Activated naive CD4-positive, alpha-beta T cell treated with anti-CD3 and anti-CD28 coated beads, Interleukin-2, amount 50 U/mL, for 24 hours (primary cell): ENCODE results near the gene BCAR1.
"Not testable (repeated sequence)": the region's sequence is repeated elsewhere in the genome, so short reads cannot be mapped to it uniquely, and the experiment has no call there.

Source experiments
- H3K27ac Mint-ChIP-seq: one replicate; pipeline ENCODE4 v1.8.0; 2021; ENCODE audit warnings: mild to moderate bottlenecking, mixed read lengths
- H3K27me3 Mint-ChIP-seq: one replicate; pipeline ENCODE4 v1.8.0; 2021; ENCODE audit warnings: mixed read lengths
- H3K36me3 Mint-ChIP-seq: one replicate; pipeline ENCODE4 v1.8.0; 2021; ENCODE audit warnings: mixed read lengths
- H3K4me1 Mint-ChIP-seq: one replicate; pipeline ENCODE4 v1.8.0; 2021; ENCODE audit warnings: mixed read lengths
- H3K4me3 Mint-ChIP-seq: one replicate; pipeline ENCODE4 v1.8.0; 2021; ENCODE audit warnings: mild to moderate bottlenecking, mixed read lengths
- H3K9me3 Mint-ChIP-seq: one replicate; pipeline ENCODE4 v1.8.0; 2021; ENCODE audit warnings: mixed read lengths

The BCAR1 gene

GRCh38 chr16:75280331-75280804, 28.9 kb upstream of the BCAR1 start:
- Mint-ChIP-seq H3K4me1 (peaks cover 4% of the 10 kb centered on the region), H3K9me3 (no peaks in the 10 kb centered on the region), H3K27me3 (peaks cover 1% of the 10 kb centered on the region), H3K4me3 (no peak overlapping the region), H3K36me3 (peaks cover 4% of the 10 kb centered on the region), H3K27ac (no peak overlapping the region)

GRCh38 chr16:75279305-75279704, 27.9 kb upstream of the BCAR1 start:
- H3K36me3 Mint-ChIP-seq = no peaks in the 10 kb centered on the region
- no peak overlapping the region for H3K4me3 Mint-ChIP-seq
- H3K27ac Mint-ChIP-seq = no peak overlapping the region
- peaks cover 4% of the 10 kb centered on the region for H3K4me1 Mint-ChIP-seq
- peaks cover 2% of the 10 kb centered on the region for H3K27me3 Mint-ChIP-seq
- no peaks in the 10 kb centered on the region for H3K9me3 Mint-ChIP-seq

DNA sequence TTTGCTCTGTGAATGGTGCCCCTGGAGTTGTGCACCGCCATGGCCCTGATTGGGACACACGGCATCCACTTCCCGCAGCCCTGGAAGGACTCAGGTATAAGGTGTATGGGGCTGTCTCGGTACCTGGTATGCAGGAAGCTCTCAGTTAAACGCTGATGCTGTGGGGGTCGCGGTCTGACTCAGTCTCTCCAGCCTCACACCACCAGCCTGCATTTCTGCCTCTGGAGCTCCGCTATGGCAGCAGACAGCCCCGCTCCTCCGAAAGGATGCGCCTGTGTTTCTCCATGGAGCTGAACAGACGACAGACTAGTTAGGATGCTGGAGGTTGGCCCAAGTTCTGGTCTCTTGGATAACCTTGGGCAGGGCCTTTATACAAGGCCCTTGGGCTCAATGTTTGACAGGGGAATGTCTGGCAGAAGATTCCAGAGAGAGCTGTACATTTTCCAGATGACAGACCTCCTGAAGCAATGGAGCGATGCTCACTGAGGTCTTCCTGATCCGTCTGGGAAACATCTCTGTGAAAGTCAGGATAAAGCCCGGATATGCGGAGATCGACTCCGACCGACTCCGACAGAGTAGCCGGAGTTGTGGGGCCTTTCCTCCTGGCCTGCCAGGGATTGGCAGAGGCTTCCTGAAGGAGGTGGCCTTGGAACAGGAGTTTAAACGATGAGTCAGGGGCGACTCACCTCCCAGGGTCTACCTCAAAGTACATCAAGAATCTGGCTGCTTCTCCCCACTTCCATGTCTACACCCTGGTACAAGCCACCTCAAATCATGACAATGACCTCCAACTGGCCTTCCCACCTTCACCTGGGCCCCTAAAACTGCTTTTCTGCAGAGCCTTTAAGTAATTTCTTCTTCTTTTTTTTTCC, 21.9 kb upstream of the BCAR1 start:
- Mint-ChIP-seq H3K27ac (no peak overlapping the region), H3K9me3 (no peaks in the 10 kb centered on the region), H3K4me1 (no peaks in the 10 kb centered on the region), H3K27me3 (peaks cover 5% of the 10 kb centered on the region), H3K4me3 (no peak overlapping the region), H3K36me3 (no peaks in the 10 kb centered on the region)

- not testable (repeated sequence) for H3K9me3 Mint-ChIP-seq, H3K27me3 Mint-ChIP-seq, H3K4me1 Mint-ChIP-seq, H3K4me3 Mint-ChIP-seq, H3K27ac Mint-ChIP-seq, H3K36me3 Mint-ChIP-seq
Observed at GRCh38 chr16:75272629-75273028, 21.2 kb upstream of the BCAR1 start.

- H3K27me3 Mint-ChIP-seq = peaks cover 5% of the 10 kb centered on the region
- no peak overlapping the region for H3K4me3 Mint-ChIP-seq
- no peaks in the 10 kb centered on the region for H3K9me3 Mint-ChIP-seq
- no peaks in the 10 kb centered on the region for H3K36me3 Mint-ChIP-seq
- H3K4me1 Mint-ChIP-seq = no peaks in the 10 kb centered on the region
- no peak overlapping the region for H3K27ac Mint-ChIP-seq
Observed at GRCh38 chr16:75272097-75272551, 20.7 kb upstream of the BCAR1 start.

DNA sequence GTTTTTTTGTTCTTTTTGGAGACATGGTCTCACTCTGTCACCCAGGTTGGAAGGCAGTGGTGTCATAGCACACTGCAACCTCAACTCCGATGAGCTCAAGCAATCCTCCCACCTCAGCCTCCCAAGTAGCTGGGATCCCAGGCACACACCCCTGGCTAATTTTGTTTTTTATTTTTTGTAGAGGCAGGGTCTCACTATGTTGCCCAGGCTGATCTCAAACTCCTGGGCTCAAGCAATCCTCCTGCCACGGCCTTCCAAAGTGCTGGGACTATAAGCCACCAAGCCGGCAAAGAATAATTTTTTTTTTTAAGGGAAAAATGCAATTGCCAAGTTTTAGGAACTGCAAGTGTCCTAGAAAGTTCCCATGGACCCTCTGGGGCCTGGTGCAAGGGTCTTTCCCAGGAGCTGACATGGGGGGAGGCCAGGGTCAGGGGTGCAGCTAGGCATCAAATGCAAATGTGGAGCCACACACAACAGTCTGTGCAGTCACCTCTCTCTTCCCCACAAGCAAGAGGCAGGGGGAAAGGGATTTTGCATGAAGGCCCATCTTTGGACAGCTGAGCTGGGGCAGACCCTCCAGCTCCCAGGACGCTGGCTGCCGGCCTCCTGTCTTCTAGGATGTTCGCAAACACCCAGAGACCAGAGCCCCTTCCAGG, 20.1 kb upstream of the BCAR1 start:
- Mint-ChIP-seq H3K9me3 (no peaks in the 10 kb centered on the region), H3K4me1 (peaks cover under 1% of the 10 kb centered on the region), H3K4me3 (no peak overlapping the region), H3K27me3 (peaks cover 6% of the 10 kb centered on the region), H3K27ac (no peak overlapping the region), H3K36me3 (no peaks in the 10 kb centered on the region)

DNA sequence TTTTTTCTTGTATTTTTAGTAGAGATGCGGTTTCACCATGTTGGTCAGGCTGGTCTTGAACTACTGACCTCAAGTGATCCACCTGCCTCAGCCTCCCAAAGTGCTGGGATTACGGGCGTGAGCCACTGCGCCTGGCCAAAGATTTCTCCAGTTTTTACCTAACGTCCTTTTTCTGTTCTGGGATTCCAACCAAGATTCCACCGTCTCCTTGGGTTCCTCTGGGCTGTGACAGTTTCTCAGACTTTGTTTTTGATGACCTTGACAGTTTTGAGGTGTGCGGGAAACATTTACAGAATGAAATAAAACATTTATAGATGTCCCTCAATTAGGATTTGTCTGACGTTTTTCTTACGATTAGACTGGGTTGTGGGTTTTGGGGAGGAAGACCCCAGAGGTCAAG, 17.9 kb upstream of the BCAR1 start:
- not testable (repeated sequence) for H3K36me3 Mint-ChIP-seq
- peaks cover 14% of the 10 kb centered on the region for H3K27me3 Mint-ChIP-seq

GRCh38 chr16:75267631-75268264, 16.3 kb upstream of the BCAR1 start:
- H3K36me3 Mint-ChIP-seq = no peaks in the 10 kb centered on the region
- no peak overlapping the region for H3K27ac Mint-ChIP-seq
- no peaks in the 10 kb centered on the region for H3K9me3 Mint-ChIP-seq
- H3K4me3 Mint-ChIP-seq = no peak overlapping the region
- peaks cover 21% of the 10 kb centered on the region for H3K27me3 Mint-ChIP-seq
- H3K4me1 Mint-ChIP-seq = peaks cover 13% of the 10 kb centered on the region

More for the DNA sequence above, 17.9 kb upstream of the BCAR1 start:
- not testable (repeated sequence) for H3K9me3 Mint-ChIP-seq, H3K4me3 Mint-ChIP-seq, H3K27ac Mint-ChIP-seq
- peaks cover 10% of the 10 kb centered on the region for H3K4me1 Mint-ChIP-seq

DNA sequence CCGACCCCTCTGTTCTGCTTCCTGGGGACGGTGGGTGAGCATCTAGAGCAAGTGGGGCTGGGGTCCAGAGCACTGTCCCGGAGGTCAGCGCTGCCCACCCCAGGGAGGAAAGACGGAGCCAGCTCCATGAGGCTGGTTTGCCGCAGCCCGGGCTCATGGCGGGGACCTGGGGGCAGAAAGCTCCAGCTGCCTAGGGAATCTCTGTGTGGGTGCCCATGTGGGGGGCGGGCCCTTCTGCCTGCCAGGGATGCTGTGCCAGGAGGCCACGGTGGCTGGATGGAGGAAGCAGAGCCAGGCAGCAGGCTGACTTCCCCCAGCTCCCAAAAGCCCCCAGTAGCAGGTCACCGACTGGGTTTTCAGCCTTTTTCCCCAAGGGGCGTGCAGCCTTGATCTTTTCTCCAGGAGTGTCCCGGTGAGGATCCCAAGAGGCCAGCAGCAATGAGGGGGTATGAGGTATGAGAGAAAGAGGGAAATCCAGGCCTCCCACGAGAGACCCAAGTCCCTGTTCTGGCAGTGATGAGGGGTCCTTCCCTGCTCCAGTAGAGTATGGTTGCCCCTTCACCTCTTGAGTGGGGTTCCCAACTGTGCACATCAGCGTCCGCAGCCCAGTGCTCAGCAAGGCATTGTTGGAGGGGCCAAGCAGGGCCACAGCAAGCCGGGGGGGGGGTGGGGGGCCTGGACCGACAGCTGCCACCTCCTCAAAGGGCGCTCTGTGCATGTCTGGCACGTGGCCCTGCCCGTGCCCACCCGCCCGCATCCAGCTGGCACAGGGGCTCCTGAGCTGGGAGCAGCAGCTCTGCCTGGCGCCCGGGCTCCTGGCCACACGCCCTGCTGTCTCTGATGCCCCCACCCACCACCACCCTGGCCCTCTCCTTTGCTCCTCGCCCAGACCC, 15.6 kb upstream of the BCAR1 start:
- H3K27ac Mint-ChIP-seq = no peak overlapping the region
- H3K4me3 Mint-ChIP-seq = peak overlapping the region; percentile 83
- H3K9me3 Mint-ChIP-seq = no peaks in the 10 kb centered on the region
- no peaks in the 10 kb centered on the region for H3K36me3 Mint-ChIP-seq
- peaks cover 13% of the 10 kb centered on the region for H3K4me1 Mint-ChIP-seq
- peaks cover 24% of the 10 kb centered on the region for H3K27me3 Mint-ChIP-seq

DNA sequence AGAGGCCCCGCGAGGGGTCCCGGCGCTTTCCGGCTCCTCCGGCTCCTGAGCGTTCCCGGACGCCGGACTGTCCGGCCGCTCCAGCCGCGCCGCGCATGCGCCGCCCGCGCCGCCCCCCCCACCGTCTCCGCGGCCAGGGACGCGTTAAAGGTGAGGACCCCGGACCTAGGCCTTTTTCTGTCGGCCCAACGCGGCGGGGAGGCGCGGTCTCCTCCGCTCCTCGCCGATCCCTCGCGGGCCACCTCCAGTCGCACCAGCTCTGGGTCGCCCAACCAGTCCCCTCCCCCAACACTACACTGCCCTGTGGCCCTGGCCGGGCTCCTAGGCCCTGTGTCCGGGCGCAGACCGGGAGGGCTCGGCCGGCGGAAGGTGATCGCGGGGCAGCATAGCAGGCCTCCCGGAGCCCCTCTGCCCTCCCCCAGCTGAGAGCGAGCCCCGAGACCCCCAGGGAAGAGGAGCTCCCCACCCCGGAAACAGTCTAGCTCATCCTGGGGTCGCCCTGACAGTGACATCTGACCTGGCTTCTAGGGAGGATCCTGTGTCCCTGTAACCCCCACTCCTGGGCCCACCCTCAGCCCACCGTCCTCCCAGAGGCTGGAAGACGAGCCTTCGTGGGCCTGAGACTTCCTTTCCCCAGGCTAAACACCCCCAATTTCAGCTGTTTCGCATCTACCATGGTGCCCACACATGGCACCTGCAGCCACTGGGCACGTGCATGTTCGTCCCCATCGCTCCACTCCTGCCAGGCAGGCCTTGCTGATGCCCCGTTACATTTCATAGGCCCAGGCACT, 14.7 kb upstream of the BCAR1 start:
- Mint-ChIP-seq H3K27me3 (peaks cover 26% of the 10 kb centered on the region), H3K36me3 (no peaks in the 10 kb centered on the region)

DNA sequence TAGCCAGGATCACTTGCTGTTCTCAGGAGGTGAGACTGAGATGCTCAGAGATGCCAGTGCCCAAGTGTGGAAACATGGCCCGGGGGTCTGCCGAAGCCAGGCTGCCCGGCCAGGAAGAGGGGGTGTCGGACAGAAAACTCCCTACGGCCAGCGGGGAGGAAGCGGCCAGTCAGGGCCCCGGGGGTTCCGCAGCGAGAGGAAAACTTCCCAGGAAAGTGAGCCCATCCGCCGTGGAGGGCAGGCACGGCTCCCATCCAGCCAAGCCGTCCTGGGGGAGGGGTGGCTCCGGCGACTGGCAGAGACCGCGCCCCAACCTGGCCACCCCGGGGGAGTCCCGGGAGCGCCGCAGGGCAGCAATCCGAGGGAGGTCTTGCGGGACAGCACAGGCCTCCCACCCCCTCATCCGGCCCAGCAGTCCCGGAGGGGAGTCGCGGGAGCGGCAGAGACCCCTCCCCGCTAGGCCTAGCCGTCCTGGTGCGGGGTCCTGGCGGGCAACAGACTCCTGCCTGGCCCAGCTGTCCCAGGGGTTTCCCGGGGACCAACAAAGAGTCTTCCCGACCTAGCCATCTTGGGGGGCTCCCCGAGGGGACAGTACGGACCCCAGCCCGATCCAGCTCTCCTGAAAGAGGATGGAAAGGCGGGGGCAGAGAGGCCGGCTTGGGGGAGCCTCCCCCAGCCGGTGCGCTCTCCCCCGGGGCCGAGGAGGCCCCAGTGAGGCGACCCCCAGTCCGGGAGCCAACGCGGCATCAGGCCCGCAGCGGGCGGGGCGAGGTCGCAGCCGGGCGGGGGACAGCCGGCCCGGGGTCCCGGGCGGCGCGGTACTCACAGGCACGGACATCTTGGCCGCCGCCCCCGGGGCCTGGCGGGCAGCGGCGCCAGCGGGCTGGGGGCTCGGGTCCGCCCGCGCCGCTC, 13.8 kb upstream of the BCAR1 start:
- Mint-ChIP-seq H3K9me3 (no peaks in the 10 kb centered on the region), H3K4me1 (peaks cover 13% of the 10 kb centered on the region), H3K36me3 (no peaks in the 10 kb centered on the region), H3K4me3 (peak overlapping the region; percentile 77), H3K27me3 (peaks cover 26% of the 10 kb centered on the region), H3K27ac (no peak overlapping the region)

More for the DNA sequence above, 14.7 kb upstream of the BCAR1 start:
- Mint-ChIP-seq H3K9me3 (no peaks in the 10 kb centered on the region), H3K4me1 (peaks cover 13% of the 10 kb centered on the region), H3K27ac (no peak overlapping the region), H3K4me3 (peak overlapping the region; percentile 83)

- peaks cover 25% of the 10 kb centered on the region for H3K27me3 Mint-ChIP-seq
- no peaks in the 10 kb centered on the region for H3K36me3 Mint-ChIP-seq
- no peak overlapping the region for H3K27ac Mint-ChIP-seq
- peak overlapping the region; percentile 77 for H3K4me3 Mint-ChIP-seq
- H3K9me3 Mint-ChIP-seq = no peaks in the 10 kb centered on the region
- H3K4me1 Mint-ChIP-seq = peaks cover 13% of the 10 kb centered on the region
Observed at GRCh38 chr16:75264457-75264998, 13.1 kb upstream of the BCAR1 start.

GRCh38 chr16:75263963-75264445, 12.6 kb upstream of the BCAR1 start:
- no peaks in the 10 kb centered on the region for H3K36me3 Mint-ChIP-seq
- H3K4me3 Mint-ChIP-seq = peak overlapping the region; percentile 77
- H3K27me3 Mint-ChIP-seq = peaks cover 23% of the 10 kb centered on the region
- H3K4me1 Mint-ChIP-seq = peaks cover 13% of the 10 kb centered on the region
- no peaks in the 10 kb centered on the region for H3K9me3 Mint-ChIP-seq
- no peak overlapping the region for H3K27ac Mint-ChIP-seq
